ENCODE data around the gene AMELY. TPM values are rescaled to one million over a fixed set of nuclear protein-coding genes. Genes with fewer than 3 reads are reported as not detected.
"Not testable (repeated sequence)": the region's sequence is repeated elsewhere in the genome, so short reads cannot be mapped to it uniquely, and the experiment has no call there.

AMELY gene
- total RNA-seq, 1 donor from 2014 or later: not detected

GRCh38 chrY:6895236-6895635, 16.3 kb downstream of the AMELY start:
- no peak for DNase-seq (ENCODE audit: extremely low spot score in 2 of 2)
- no peak for TF ChIP-seq POLR2A (IDR thresholded peaks at IDR 0.05)
- no peak for TF ChIP-seq CTCF (IDR thresholded peaks at IDR 0.05)
- TF ChIP-seq POLR2AphosphoS5 (IDR thresholded peaks at IDR 0.05; ENCODE audit: insufficient read depth in 1 of 2, low read depth in 1 of 2): no peak
- no peaks in the 10 kb centered on the region for H3K4me1 ChIP-seq
- H3K36me3 ChIP-seq: no peaks in the 10 kb centered on the region
- H3K27me3 ChIP-seq: no peaks in the 10 kb centered on the region
- no peak overlapping the region for H3K27ac ChIP-seq
- H3K9me3 ChIP-seq: no peaks in the 10 kb centered on the region
- no peak overlapping the region for H3K4me3 ChIP-seq
- intact Hi-C loops (cut with DNase I): no loop called here

GRCh38 chrY:6894496-6894895, 17.1 kb downstream of the AMELY start:
- intact Hi-C loops (cut with DNase I): no loop called here
- Histone ChIP-seq H3K9me3 (no peaks in the 10 kb centered on the region), H3K36me3 (no peaks in the 10 kb centered on the region), H3K4me3 (no peak overlapping the region), H3K27ac (no peak overlapping the region), H3K27me3 (no peaks in the 10 kb centered on the region), H3K4me1 (no peaks in the 10 kb centered on the region)
- DNase-seq (ENCODE audit: extremely low spot score in 2 of 2): no peak
- no peak for TF ChIP-seq POLR2A (IDR thresholded peaks at IDR 0.05)
- TF ChIP-seq POLR2AphosphoS5 (IDR thresholded peaks at IDR 0.05; ENCODE audit: insufficient read depth in 1 of 2, low read depth in 1 of 2): no peak
- no peak for TF ChIP-seq CTCF (IDR thresholded peaks at IDR 0.05)

- no peaks in the 10 kb centered on the region for H3K27me3 ChIP-seq
- no peak overlapping the region for H3K27ac ChIP-seq
- H3K4me3 ChIP-seq: no peak overlapping the region
- no peaks in the 10 kb centered on the region for H3K4me1 ChIP-seq
- TF ChIP-seq CTCF (IDR thresholded peaks at IDR 0.05): no peak
- TF ChIP-seq POLR2AphosphoS5 (IDR thresholded peaks at IDR 0.05; ENCODE audit: insufficient read depth in 1 of 2, low read depth in 1 of 2): no peak
- no peak for TF ChIP-seq POLR2A (IDR thresholded peaks at IDR 0.05)
- no peaks in the 10 kb centered on the region for H3K9me3 ChIP-seq
- intact Hi-C loops (cut with DNase I): no loop called here
- DNase-seq (ENCODE audit: extremely low spot score in 2 of 2): no peak
- no peaks in the 10 kb centered on the region for H3K36me3 ChIP-seq
Observed at GRCh38 chrY:6849384-6849783, 62.2 kb downstream of the AMELY start.

DNA sequence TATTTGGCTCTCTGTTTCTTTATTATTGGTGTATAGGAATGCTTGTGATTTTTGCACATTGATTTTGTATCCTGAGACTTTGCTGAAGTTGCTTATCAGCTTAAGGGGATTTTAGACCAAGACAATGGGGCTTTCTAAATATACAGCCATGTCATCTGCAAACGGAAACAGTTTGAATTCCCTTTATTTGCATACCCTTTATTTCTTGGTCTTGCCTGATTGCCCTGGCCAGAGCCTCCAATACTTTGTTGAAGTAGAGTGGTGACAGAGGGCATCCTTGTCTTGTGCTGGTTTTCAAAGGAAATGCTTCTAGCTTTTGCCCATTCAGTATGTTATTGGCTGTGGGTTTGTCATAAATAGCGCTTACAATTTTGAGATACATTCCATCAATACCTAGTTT, 68.9 kb downstream of the AMELY start:
- DNase-seq (ENCODE audit: extremely low spot score in 2 of 2); H3K27me3 ChIP-seq; H3K27ac ChIP-seq; H3K9me3 ChIP-seq; intact Hi-C loops (cut with DNase I); H3K36me3 ChIP-seq; H3K4me3 ChIP-seq; H3K4me1 ChIP-seq: not testable (repeated sequence)

Other genes starting within 250 kb of the AMELY start
- not detected for gene TBL1Y, start 1.1 kb downstream of the AMELY start, total RNA-seq